Ecto neural progenitor cell (in vitro differentiated cells): ENCODE measurements around the gene PLXNA2.

Source experiments
- DNase-seq: peaks from one replicate; pipeline ENCODE4 v3.0.0-alpha.2; 2018; ENCODE audit warnings: low spot score

PLXNA2 gene

DNA sequence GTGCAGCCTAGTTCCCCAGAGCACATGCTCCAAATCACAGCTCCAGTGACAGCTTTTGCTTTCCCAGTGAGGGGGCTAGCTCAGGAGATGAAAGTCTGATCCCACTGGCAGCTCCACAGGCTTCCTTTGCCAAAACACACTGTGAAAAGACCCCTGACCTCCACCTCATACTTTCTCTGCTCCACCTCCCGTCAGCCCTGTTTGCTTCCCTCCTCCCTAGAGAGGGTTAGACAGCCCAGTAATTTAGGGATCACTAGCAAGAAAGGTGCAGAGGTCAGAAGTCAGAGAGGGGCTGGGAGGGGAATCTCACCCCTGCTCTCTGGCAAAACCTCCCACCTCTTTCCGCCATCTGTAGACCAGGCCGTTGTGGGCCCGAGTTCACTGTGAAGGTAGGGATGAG is 62.8 kb downstream of the PLXNA2 start:
- no peak for DNase-seq

- no peak for DNase-seq
These were observed 63.8 kb downstream of the PLXNA2 start for GRCh38 chr1:208180421-208180820.

- peak; percentile 64 for DNase-seq
These were observed 64.2 kb downstream of the PLXNA2 start for GRCh38 chr1:208179961-208180409.

- no peak for DNase-seq
These were observed 64.8 kb downstream of the PLXNA2 start for GRCh38 chr1:208179263-208179816.

- DNase-seq = no peak
These were observed 66.1 kb downstream of the PLXNA2 start for GRCh38 chr1:208178091-208178529.

DNA sequence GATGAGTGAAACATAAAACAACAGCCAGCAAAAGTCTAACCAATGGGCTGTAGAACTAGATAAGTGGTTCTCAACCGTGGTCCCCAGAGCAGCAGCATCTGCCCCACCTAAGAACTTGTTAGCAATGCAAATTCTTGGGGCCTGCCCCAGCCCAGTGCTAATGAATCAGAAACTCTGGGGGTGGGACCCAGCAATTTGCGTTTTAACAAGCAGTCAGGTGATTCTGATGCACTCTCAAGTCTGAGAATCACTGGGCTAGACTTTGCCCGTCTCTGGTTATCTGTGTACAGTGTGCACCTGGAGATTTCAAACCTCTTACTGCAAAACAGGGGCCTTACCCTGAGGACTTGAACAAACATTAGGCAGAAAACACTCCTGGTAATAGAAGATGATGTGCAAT is 66.5 kb downstream of the PLXNA2 start:
- DNase-seq = no peak

- no peak for DNase-seq
These were observed 67.5 kb downstream of the PLXNA2 start for GRCh38 chr1:208176649-208177048.

DNA sequence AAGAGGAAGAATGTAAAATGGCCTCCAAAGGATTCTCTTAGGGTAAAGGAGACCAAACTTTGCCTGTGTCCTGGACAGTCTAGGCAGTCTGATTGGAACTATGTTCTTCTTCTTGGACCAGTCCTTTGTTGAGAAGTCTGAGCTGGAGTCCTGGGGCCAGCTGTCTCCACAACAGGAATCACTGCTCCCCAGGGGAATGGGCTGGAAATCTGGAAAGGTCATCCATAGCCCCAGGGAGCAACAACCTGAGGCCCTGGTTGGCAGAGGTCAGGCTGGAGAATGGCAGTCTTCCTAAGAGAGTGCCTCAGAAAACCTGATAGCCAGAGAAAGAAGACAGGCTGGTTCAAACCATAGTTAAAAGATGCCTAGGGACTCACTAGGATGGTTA is 68.7 kb downstream of the PLXNA2 start:
- no peak for DNase-seq

- DNase-seq = no peak
These were observed 69.3 kb downstream of the PLXNA2 start for GRCh38 chr1:208174731-208175507.

GRCh38 chr1:208174200-208174599 is 70.0 kb downstream of the PLXNA2 start:
- no peak for DNase-seq

DNA sequence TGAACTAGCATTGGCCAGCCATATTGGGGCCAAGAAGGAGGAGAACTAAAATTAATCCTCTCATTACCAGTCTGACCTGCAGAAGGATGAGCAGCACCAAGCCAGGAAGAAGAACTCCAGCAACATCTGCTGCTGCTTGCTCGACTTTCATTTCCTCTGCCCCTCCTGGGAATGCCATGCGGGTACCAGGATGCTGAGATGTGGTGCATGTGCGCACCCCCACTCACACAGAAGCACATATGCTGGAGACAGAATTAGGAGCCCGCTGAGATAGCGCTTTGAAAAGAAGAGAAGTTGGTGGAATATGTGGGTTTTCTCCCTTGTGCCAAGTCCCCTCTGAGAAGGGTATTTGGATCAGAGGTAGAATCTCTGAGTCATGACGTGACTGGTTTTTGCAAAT is 70.4 kb downstream of the PLXNA2 start:
- DNase-seq = no peak

DNA sequence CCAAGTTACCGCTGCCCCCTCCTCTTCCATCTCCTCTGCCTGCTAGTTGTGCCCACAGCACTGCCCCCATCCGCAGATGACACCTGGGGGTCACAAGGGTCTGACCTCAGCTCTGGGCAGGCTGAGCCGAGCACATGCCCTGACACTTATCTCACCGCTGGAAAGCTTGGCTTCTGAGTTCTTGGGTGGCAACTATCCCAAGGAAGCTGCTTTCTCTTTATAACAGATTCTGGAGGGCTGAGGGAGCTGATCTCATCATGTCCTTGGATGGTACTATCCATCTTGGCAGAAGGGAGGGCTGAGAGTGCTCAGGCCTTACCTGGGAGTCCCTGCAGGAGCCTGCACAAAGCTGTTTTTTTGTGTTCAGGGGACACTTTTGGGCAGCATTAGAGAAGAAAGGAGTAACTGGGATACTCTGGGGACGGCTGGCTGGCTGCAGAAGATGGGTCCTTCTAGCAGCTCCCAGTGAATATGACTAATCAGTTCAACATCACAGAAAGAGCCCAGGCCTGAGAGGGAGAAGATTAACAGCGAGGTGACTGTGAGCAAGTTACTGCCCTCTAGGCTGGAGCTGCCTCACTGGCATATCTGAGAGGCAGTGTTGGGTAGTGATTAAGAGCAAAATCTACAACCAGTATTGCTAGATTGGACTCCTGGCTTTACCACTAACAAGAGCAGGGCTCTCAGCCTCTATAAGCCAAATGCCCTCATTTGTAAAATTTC is 71.6 kb downstream of the PLXNA2 start:
- no peak for DNase-seq

- DNase-seq = no peak
These were observed 72.4 kb downstream of the PLXNA2 start for GRCh38 chr1:208171616-208172422.

GRCh38 chr1:208170252-208170651 is 73.9 kb downstream of the PLXNA2 start:
- DNase-seq = no peak

DNA sequence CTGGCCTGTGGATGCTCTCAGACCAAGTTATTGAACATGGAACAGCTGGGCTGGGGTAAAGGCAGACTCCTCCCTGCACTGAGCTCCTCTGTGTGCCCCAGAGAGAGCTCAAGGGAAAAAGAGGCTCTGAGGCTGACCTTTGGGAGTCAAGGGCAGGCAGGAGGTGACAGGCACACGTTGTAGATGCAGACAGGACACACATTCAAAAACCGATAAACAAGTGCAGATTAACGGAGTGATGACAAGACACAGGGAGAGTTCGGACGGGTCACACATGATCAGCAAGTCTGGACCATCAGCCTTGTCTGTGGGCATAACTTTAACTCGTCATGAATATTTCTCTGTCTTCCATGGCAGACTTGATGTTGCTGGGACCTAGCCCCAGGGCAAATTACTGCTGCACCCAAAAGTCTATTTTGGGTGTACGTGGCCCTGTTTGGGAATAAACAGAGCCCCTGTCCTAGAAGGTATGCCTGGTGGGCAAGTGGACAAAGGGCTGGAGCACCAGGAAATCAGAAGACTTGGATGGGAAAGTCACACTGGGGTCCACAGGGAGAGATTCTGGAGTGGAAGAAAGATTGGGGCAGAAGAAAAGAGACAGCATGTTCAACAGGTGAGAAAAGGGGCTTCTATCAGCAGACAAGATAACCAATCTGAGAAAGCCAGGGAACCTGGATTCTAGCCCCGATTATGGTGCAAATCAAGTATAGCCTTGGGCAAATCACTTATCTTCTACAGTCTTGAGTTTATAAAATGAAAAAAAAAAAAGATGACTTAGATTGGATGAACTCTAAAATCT is 74.9 kb downstream of the PLXNA2 start:
- DNase-seq = no peak

DNA sequence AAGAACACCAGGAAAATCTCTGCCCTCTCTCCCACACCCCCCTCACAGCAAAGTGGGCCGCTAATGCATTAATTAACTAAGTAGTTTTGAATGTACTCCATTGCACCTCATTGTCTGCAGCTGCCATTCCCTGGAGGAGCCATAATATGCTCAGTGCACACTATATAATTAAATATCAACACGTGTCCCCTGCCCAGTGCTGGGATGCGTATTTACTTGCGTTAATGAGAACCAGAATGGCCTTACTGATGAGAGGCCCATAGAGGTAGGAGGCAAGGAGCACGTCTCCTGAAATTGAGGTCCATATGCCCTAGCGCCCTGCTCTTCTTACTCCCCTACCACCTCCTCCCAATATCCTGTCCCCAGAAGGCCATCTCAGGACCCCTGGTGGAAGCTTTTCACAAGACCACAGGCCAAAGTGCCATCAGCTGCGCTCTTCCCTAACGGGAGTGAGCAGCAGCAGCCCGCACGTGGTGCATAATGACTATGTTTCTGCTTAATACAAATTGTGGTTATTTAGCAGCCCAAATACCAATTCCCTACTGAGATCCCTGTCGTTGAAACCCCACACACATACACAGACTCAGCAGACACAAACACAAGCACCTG is 76.8 kb downstream of the PLXNA2 start:
- no peak for DNase-seq

DNA sequence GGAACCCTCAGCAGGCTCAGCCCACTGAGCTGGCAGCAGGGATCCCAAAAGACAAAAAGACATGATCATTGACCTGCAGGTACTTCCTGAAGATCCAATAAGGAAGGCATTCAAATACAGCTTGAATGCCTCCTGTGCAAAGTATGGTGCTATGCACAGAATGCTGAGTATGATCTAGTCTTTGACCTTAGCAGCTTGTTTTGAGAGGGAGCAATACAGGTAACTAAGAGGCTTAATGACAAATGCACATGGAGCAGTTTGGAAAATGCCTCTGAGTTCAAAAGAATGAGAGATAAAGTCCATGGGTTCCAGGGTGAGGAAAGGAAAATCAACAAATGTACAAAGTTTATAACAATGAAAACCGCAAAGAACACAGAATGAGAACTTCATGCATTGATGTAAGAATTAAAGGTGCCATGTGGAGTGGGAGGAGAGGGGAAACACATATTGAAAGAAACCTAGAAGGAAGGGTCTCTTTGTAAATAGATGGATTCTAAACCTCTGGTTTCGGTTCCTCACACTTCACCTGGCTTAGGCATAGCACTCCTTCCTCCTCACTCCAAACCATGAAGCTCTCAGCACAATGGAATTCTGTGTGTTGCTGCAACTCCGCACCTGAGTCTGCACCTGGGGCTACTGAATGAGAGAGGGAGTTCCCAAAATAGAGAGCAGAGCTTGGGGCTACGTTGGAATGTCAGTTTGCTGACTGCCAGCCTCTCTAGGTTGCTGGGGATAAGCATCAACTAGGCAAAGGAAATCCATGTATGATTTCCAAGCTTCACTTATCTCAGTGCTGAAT is 77.6 kb downstream of the PLXNA2 start:
- DNase-seq = no peak

DNA sequence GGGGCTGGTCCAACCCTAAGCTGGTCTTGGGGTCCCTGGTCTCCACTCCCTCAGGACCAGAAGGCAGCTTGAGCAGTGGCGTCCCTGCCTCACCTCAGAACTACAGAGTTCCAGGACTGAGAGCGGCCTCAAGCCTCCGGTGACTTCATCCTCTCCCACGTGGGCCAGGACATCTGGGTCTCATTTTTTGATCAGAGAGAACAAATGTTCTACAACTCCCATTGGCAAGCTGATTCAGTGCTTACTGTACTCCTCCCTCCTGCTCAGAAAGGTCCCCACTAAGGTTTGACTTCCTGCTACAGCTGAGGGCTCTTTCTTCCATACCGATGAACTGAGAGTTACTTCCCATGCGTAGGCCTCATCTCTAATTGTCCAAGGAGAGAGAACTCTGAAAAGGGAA is 78.5 kb downstream of the PLXNA2 start:
- DNase-seq = no peak

DNA sequence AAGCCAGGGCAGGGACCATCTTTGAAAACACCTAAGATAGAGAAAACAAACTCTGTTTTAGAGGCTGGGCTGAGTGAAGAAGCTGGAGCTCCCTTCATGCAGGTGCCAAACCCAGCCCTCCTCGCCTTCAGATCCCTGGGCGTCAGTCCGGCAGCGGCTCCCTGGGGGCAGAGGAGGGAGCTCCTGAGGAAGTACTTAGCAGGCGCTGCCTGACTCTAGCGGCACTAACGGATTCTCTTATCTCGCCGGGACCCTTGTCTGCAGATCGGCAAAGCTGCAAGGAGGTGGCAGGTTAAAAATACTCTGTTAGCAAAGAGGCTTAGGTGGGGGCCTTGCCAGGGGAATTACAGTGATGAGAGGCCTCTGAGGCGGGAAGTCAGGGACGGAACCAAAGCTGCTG is 79.6 kb downstream of the PLXNA2 start:
- no peak for DNase-seq

GRCh38 chr1:208163539-208163938 is 80.6 kb downstream of the PLXNA2 start:
- DNase-seq = no peak
